Effector CD8-positive, alpha-beta T cell (primary cell): ENCODE results near the gene KIF9.
"Not testable (repeated sequence)": the region's sequence is repeated elsewhere in the genome, so short reads cannot be mapped to it uniquely, and the experiment has no call there.

Source experiments
- DNase-seq: peaks from one replicate; lab custom pipeline; 2025; lab: John Stamatoyannopoulos, UW

Gene KIF9

GRCh38 chr3:47193871-47194859 is 88.4 kb downstream of the KIF9 start:
- no peak for DNase-seq

DNA sequence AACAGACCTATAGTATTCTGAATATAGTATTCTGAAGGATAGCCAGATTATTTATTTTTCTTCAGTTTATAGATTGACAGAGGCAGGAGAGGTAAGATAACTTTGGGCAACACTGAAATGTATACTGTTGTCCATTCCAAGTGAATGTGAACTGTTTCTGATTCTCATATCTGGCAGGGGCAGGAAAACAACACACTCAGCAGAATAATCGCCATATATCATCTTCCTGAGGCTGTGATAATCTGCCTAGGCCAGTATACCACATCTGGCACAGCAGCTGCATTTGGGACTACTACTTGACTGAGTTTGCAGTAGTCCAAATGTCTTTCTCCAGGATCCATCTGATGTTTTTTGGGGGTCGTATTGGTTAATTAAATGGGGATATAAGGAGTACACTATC is 96.3 kb downstream of the KIF9 start:
- DNase-seq: no peak

DNA sequence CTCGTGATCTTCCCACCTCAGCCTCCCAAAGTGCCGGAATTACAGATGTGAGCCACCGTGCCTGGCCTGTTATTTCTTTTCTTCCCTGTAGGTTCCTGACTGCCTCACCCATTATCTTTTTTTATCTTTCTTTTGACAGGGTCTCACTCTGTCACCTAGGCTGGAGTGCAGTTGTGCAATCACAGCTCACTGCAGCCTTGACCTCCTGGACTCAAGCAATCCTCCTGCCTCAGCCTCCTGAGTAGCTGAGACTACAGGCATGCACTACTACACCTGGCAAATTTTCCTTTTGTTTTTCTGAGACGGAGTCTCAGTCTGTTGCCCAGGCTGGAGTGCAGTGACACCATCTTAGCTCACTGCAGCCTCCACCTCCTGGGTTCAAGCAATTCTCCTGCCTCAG is 100.9 kb downstream of the KIF9 start:
- DNase-seq: not testable (repeated sequence)

GRCh38 chr3:47180011-47180410 is 102.6 kb downstream of the KIF9 start:
- DNase-seq: not testable (repeated sequence)
